Heart right ventricle (tissue), 16 donors: ENCODE measurements around the gene TASP1. TPM values are rescaled to one million over a fixed set of nuclear protein-coding genes. Genes with fewer than 3 reads are reported as not detected.

Experiments used
- ATAC-seq, 8 donors: fragments of 200-7000 bp; cut with Tn5 transposase; one replicate each; pipeline ENCODE4 v1.9.1; 2020; ENCODE audit warnings: mild to moderate bottlenecking in 8 of 8, moderate library complexity in 8 of 8, moderate number of reproducible peaks in 1 of 8
- DNase-seq, 2 donors: peaks; one replicate each; pipeline ENCODE4 v3.0.0-alpha.2; 2020
- H3K27ac ChIP-seq, 10 donors: fragments of 200-600 bp; sonication (generic) in 2 of 10; one replicate each; pipeline versions ENCODE4 v1.5.0 to v1.8.0; 2020 to 2022; ENCODE audit warnings: mild to moderate bottlenecking in 3 of 10
- H3K27me3 ChIP-seq, 7 donors: fragments of 200-600 bp; one replicate each; pipeline ENCODE4 v1.8.0; 2021 to 2022; ENCODE audit warnings: mild to moderate bottlenecking in 2 of 7
- H3K36me3 ChIP-seq, 9 donors: fragments of 200-600 bp; sonication (generic) in 1 of 9; one replicate each; pipeline versions ENCODE4 v1.5.0 to v1.8.0; 2020 to 2022; ENCODE audit warnings: mild to moderate bottlenecking in 2 of 9
- H3K4me1 ChIP-seq, 9 donors: fragments of 200-600 bp; sonication (generic) in 1 of 9; one replicate each; pipeline versions ENCODE4 v1.5.0 to v1.8.0; 2020 to 2022; ENCODE audit warnings: mild to moderate bottlenecking in 4 of 9
- H3K4me3 ChIP-seq, 10 donors: fragments of 200-600 bp; sonication (generic) in 2 of 10; one replicate each; pipeline versions ENCODE4 v1.5.0 to v1.8.0; 2020 to 2022; ENCODE audit warnings: mild to moderate bottlenecking in 7 of 10, moderate library complexity in 2 of 10
- H3K9me3 ChIP-seq, 11 donors: fragments of 200-600 bp in 10 of 11; sonication (generic) in 2 of 11; one replicate each; pipeline versions ENCODE4 v1.5.0 to v1.8.0; 2013 to 2022; ENCODE audit warnings: mild to moderate bottlenecking in 2 of 11, control low read depth in 1 of 11, moderate library complexity in 1 of 11
- CTCF ChIP-seq, 9 donors: fragments of 200-600 bp; sonication (generic) in 2 of 9; IDR thresholded peaks; one replicate each; pipeline versions ENCODE4 v1.5.0 to v1.8.0; 2021 to 2022; ENCODE audit warnings: antibody characterized with exemption in 9 of 9, mild to moderate bottlenecking in 5 of 9, moderate library complexity in 1 of 9
- WGBS, 2 donors: extraction: QIAGEN DNeasy Blood & Tissue Kit; methylation state at CpG; one replicate each; pipeline ENCODE4 v1.1.7; 2013; ENCODE audit warnings: inconsistent platforms in 1 of 2; 5-methylcytosine and 5-hydroxymethylcytosine counted together
- intact Hi-C, 10 donors: fragments of 100-400 bp; cut with DNase I; formaldehyde crosslinking; loops; one replicate each; pipeline versions ENCODE4 v1.11.1 to v1.14.2; 2022
- polyA plus RNA-seq, 2 donors: library from polyadenylated mRNA; stranded (reverse); fragments of 200-250 nt; gene quantifications; one replicate each; pipeline ENCODE4 v1.2.3, GENCODE V29; 2013
- total RNA-seq, 10 donors: library from RNA; stranded (reverse); fragmentation: NEBNext Ultra II Directional in 3 of 10; extraction: Animal tissue kit (Norgen Biotek cat#: 25700) in 3 of 10; gene quantifications; one replicate each; pipeline versions ENCODE4 v1.2.1 to v1.2.4, GENCODE V29; 2021 to 2023
- donor health status: Arrhythmogenic right ventricular cardiomyopathy.
- donor health status: ischemic (EF 13 %, LVEDD 7.1; RV severe dilation, severe dysfunction).
- donor health status: healthy with polysubstance abuse.
- donor health status: DM: no; HTN: yes; CAD: no.
- donor health status: DM: no; HTN: no; CAD: no.
- donor health status: ischemic (EF 25% LVEDD 6.9; RV normal size, moderate dysfunction).
- donor health status: ischemic (EF 25% LVEDD 5.7; RV mildly dilated, moderate dysfunction).
- donor health status: healthy.
- donor health status: DM: yes; HTN: yes; CAD: no.
- donor health status: Ischemic cardiomyopathy.
- donor health status: ischemic (EF 35%, LVEDD 5.7; RV mildly dilated, moderate dysfunction).
- donor health status: nonischemic (EF 11% LVEDD 7.7; RV severe dilation, severe dysfunction).
- donor health status: DM: yes; HTN: yes; CAD: no.
- donor health status: PGD.
- donor health status: ischemic (EF 29% LVEDD 5.4; RV normal size, mild dysfunction).
- donor health status: nonischemic (EF 23%, LVEDD 6.1; RV moderate dilation, normal function).

The TASP1 gene
- total and polyA plus RNA-seq, 12 donors = 2.1 to 8.5 (median 5.8) TPM

DNA sequence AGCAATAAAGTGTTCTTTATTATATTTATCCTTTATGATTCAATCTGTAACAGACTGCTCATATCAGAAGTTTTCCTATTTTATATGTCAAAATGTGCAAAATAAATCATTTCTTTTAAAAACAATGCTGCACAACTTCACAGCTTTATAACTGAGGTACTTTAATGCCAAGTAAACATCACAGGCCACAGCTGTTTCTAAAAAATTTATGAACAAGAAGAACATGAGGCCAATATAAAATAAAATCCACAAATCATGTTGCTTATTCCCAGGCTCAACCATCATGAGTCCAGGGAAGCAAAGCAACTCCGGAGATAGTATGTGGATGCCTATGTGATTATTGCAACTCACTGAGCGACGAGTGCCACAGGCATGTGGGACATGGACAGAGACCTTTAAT, 222.2 kb downstream of the TASP1 start:
- peaks cover 0 to 15% (median 0%) of the 10 kb centered on the region in 9 donors for H3K36me3 ChIP-seq
- no peaks in the 10 kb centered on the region for H3K9me3 ChIP-seq
- H3K4me3 ChIP-seq = no peak overlapping the region
- TF ChIP-seq CTCF (IDR thresholded peaks at IDR 0.05) = no peak
- intact Hi-C loops = no loop called here
- H3K4me1 ChIP-seq = no peaks in the 10 kb centered on the region
- H3K27me3 ChIP-seq = no peaks in the 10 kb centered on the region
- no peak for ATAC-seq
- H3K27ac ChIP-seq = no peak overlapping the region
- DNase-seq = no peak
- 96% methylated on average over 3 of the region's 3 CpGs for WGBS, 2 donors

GRCh38 chr20:13412806-13413445, 225.8 kb downstream of the TASP1 start:
- H3K4me1 ChIP-seq = no peaks in the 10 kb centered on the region
- H3K27ac ChIP-seq = no peak overlapping the region
- 75 to 80% methylated on average over 3 of the region's 3 CpGs for WGBS, 2 donors
- no peak for TF ChIP-seq CTCF (IDR thresholded peaks at IDR 0.05)
- peaks cover 0 to 15% (median 0%) of the 10 kb centered on the region in 9 donors for H3K36me3 ChIP-seq
- intact Hi-C loops = no loop called here
- DNase-seq = no peak
- no peak overlapping the region for H3K4me3 ChIP-seq
- H3K9me3 ChIP-seq = no peaks in the 10 kb centered on the region
- H3K27me3 ChIP-seq = no peaks in the 10 kb centered on the region
- ATAC-seq = no peak

DNA sequence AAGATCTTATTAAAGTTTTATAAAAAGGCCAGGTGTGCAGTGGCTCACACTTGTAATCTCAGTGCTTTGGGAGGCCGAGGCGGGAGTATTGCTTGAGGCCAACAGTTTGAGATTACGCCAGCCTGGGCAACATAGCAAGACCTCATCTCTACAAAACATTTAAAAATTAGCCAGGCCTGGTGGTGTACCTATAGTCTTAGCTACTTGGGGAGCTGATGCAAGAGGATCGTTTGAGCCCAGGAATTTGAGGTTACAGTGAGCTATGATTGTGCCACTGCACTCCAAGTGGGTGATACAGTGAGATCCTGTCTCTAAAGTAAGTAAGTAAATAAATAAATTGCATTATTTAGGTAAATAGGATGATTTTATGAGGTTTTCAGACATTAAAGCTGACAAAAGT, 234.4 kb downstream of the TASP1 start:
- H3K27ac ChIP-seq = no peak overlapping the region
- DNase-seq (no peak), ATAC-seq (no peak)
- no peaks in the 10 kb centered on the region for H3K27me3 ChIP-seq
- no peak for TF ChIP-seq CTCF (IDR thresholded peaks at IDR 0.05)
- H3K4me3 ChIP-seq = no peak overlapping the region
- intact Hi-C loops = no loop called here
- peaks cover 0 to 5% (median 0%) of the 10 kb centered on the region in 9 donors for H3K4me1 ChIP-seq
- no peaks in the 10 kb centered on the region for H3K36me3 ChIP-seq
- H3K9me3 ChIP-seq = no peaks in the 10 kb centered on the region
- whole genome bisulfite sequencing, 2 donors = 81 to 96% methylated on average over 4 of the region's 4 CpGs

GRCh38 chr20:13403453-13403852, 235.3 kb downstream of the TASP1 start:
- 49 to 76% methylated on average over 2 of the region's 2 CpGs for WGBS, 2 donors
- Histone ChIP-seq H3K9me3 (no peaks in the 10 kb centered on the region), H3K36me3 (no peaks in the 10 kb centered on the region), H3K4me3 (no peak overlapping the region), H3K27me3 (no peaks in the 10 kb centered on the region), H3K27ac (no peak overlapping the region), H3K4me1 (peaks cover 0 to 5% (median 0%) of the 10 kb centered on the region in 9 donors)
- no peak for TF ChIP-seq CTCF (IDR thresholded peaks at IDR 0.05)
- intact Hi-C loops = no loop called here
- DNase-seq (no peak), ATAC-seq (no peak)
